K562 (cell line): ENCODE results near the gene PDE6C. TPM values are rescaled to one million over a fixed set of nuclear protein-coding genes. Genes with fewer than 3 reads are reported as not detected.

Experiments
- ATAC-seq: fragments of 200-7000 bp; cut with Tn5 transposase; 3 replicates; pipeline ENCODE4 v1.9.1; 2020; ENCODE audit warnings: moderate library complexity
- BruUV-seq: library from RNA; stranded (reverse); fragments of 400-500 nt; replicated peaks from 2 replicates; lab custom pipeline; 2021; lab: Mats Ljungman, UMichigan
- CTCF ChIA-PET: fragments of 300-600 bp; formaldehyde crosslinking; extraction: SDS; loops from one replicate; lab custom pipeline; 2021; ENCODE audit warnings: low intra/inter-chr PET ratio; lab: Yijun Ruan, JAX
- POLR2A ChIA-PET: fragments of 300-600, 350-650 bp; sonication (Branson Sonifier 250); formaldehyde crosslinking; extraction: SDS; loops from one replicate; lab custom pipeline; 2021; ENCODE audit warnings: antibody characterized with exemption, inconsistent platforms; lab: Yijun Ruan, JAX
- DNase-seq, 4 experiments: peaks; one replicate each; pipeline versions ENCODE4 v3.0.0 to v3.0.0-alpha.2; 2011 to 2018; ENCODE audit warnings: low spot score in 3 of 4, mixed read lengths in 3 of 4; ENCODE audit errors: extremely low read depth in 1 of 4
- FAIRE-seq: peaks from 2 replicates; lab custom pipeline; 2011; peaks lifted over from hg19 to GRCh38; lab: Jason Lieb, UNC
- H2AFZ ChIP-seq: 2 replicates; pipeline ENCODE4 v1.6.0; 2011; ENCODE audit warnings: low read depth, low read length, control low read depth, inconsistent platforms
- H3K27ac ChIP-seq: fragments of 200-600 bp; 3 replicates; pipeline ENCODE4 v1.8.0; 2011; ENCODE audit warnings: low read depth, mild to moderate bottlenecking, control low read depth, inconsistent platforms, low read length, moderate library complexity, mixed read lengths; ENCODE audit errors: extremely low read depth
- H3K27me3 ChIP-seq, 2 experiments: fragments of 300-600 bp in 1 of 2; 2 replicates in 1 of 2; 3 replicates in 1 of 2; pipeline versions ENCODE4 v1.6.0 to v1.8.0; 2011; ENCODE audit warnings: inconsistent platforms in 2 of 2, low read length in 2 of 2, mild to moderate bottlenecking in 1 of 2, mixed read lengths in 1 of 2, moderate library complexity in 1 of 2; ENCODE audit not compliant: control insufficient read depth in 2 of 2, insufficient read depth in 2 of 2
- H3K36me3 ChIP-seq: fragments of 300-600 bp; 3 replicates; pipeline ENCODE4 v1.8.0; 2011; ENCODE audit warnings: mild to moderate bottlenecking, low read length, inconsistent platforms; ENCODE audit not compliant: control insufficient read depth, insufficient read depth
- H3K4me1 ChIP-seq, 2 experiments: fragments of 200-600 bp in 1 of 2; replicated peaks in 1 of 2; 2 replicates in 1 of 2; 3 replicates in 1 of 2; pipeline versions ENCODE4 v1.5.1 to v1.8.0; 2011; ENCODE audit warnings: inconsistent platforms in 2 of 2, low read length in 2 of 2, mild to moderate bottlenecking in 1 of 2, mixed read lengths in 1 of 2, moderate library complexity in 1 of 2; ENCODE audit not compliant: control insufficient read depth in 2 of 2, insufficient read depth in 2 of 2
- H3K4me2 ChIP-seq: 2 replicates; pipeline ENCODE4 v1.6.1; 2011; ENCODE audit warnings: low read length, control low read depth, inconsistent platforms, mixed read lengths; ENCODE audit not compliant: insufficient read depth
- H3K4me3 ChIP-seq: fragments of 200-600 bp; sonication (generic), shearing (Covaris generic); 2 replicates; pipeline ENCODE4 v1.5.1; 2016; ENCODE audit warnings: control low read depth, inconsistent platforms
- H3K79me2 ChIP-seq: fragments of 200-600 bp; 3 replicates; pipeline ENCODE4 v1.8.0; 2011; ENCODE audit warnings: low read length, inconsistent platforms; ENCODE audit not compliant: control insufficient read depth, insufficient read depth
- H3K9ac ChIP-seq, 2 experiments: 2 replicates each; pipeline versions ENCODE4 v1.6.0 to v1.6.1; 2011; ENCODE audit warnings: low read depth in 2 of 2, low read length in 2 of 2, control low read depth in 1 of 2, inconsistent platforms in 1 of 2, mild to moderate bottlenecking in 1 of 2, mixed read lengths in 1 of 2; ENCODE audit not compliant: insufficient read depth in 1 of 2
- H3K9me1 ChIP-seq: one replicate; pipeline ENCODE4 v1.6.0; 2011; ENCODE audit warnings: inconsistent platforms, mild to moderate bottlenecking, low read length, moderate library complexity; ENCODE audit not compliant: control insufficient read depth, insufficient read depth
- H3K9me3 ChIP-seq: replicated peaks from 2 replicates; pipeline ENCODE4 v1.5.1; 2011; ENCODE audit warnings: low read depth, low read length, inconsistent platforms; ENCODE audit not compliant: control insufficient read depth, insufficient read depth
- H4K20me1 ChIP-seq: replicated peaks from 2 replicates; pipeline ENCODE4 v1.6.1; 2011; ENCODE audit warnings: low read length, inconsistent platforms, mixed read lengths; ENCODE audit not compliant: control insufficient read depth, insufficient read depth
- EHMT2 ChIP-seq: fragments of 450-650 bp; IDR thresholded peaks from 2 replicates; pipeline ENCODE4 v1.6.1; 2018; ENCODE audit warnings: antibody characterized with exemption
- ELK1 ChIP-seq: sonication (generic); formaldehyde crosslinking; IDR thresholded peaks from 2 replicates; pipeline ENCODE4 v1.8.1; 2022; ENCODE audit warnings: missing genetic modification reagents
- GATAD2B ChIP-seq: fragments of 450-650 bp; IDR thresholded peaks from 2 replicates; pipeline ENCODE4 v1.6.1; 2017; ENCODE audit warnings: mild to moderate bottlenecking, borderline replicate concordance
- ILF3 ChIP-seq: fragments of 450-650 bp; IDR thresholded peaks from 2 replicates; pipeline ENCODE4 v1.6.1; 2018; ENCODE audit warnings: antibody characterized with exemption, mild to moderate bottlenecking, moderate library complexity, borderline replicate concordance
- KAT8 ChIP-seq: fragments of 450-650 bp; IDR thresholded peaks from 2 replicates; pipeline ENCODE4 v1.6.1; 2016; ENCODE audit warnings: low read depth, mild to moderate bottlenecking
- NR2C2 ChIP-seq, 2 experiments: fragments of 200-800 bp in 1 of 2; sonication (Bioruptor generic) in 1 of 2; sonication (generic) in 1 of 2; formaldehyde crosslinking in 1 of 2; IDR thresholded peaks; 2 replicates each; pipeline versions ENCODE4 v1.6.1 to v1.8.0; 2016 to 2022; ENCODE audit warnings: mild to moderate bottlenecking in 1 of 2, missing compliant biosample characterization in 1 of 2, missing genetic modification characterization in 1 of 2, missing genetic modification reagents in 1 of 2
- POLR2H ChIP-seq: IDR thresholded peaks from 2 replicates; pipeline ENCODE4 v1.6.1; 2016; ENCODE audit warnings: missing genetic modification characterization, low read depth, mild to moderate bottlenecking, control low read depth, missing compliant biosample characterization, moderate library complexity
- SAP30 ChIP-seq: fragments of 200-600 bp; sonication (generic); IDR thresholded peaks from 2 replicates; pipeline ENCODE4 v1.6.1; 2012; ENCODE audit warnings: borderline replicate concordance, low read depth, mild to moderate bottlenecking, moderate library complexity, low read length, control low read depth, inconsistent platforms; ENCODE audit not compliant: insufficient read depth, poor library complexity, severe bottlenecking
- SMAD2 ChIP-seq: fragments of 150-350 bp; IDR thresholded peaks from 2 replicates; pipeline ENCODE4 v1.6.1; 2014; ENCODE audit warnings: low read depth, mild to moderate bottlenecking, low read length
- SMARCE1 ChIP-seq: fragments of 450-650 bp; IDR thresholded peaks from 2 replicates; pipeline ENCODE4 v1.7.1; 2016; ENCODE audit warnings: mild to moderate bottlenecking
- SPI1 ChIP-seq: IDR thresholded peaks from 2 replicates; pipeline ENCODE4 v1.6.1; 2011; ENCODE audit warnings: low read depth, low read length, control low read depth, borderline replicate concordance
- TCFL5 ChIP-seq: fragments of 250-450 bp; sonication (Bioruptor Pico); conservative IDR thresholded peaks from 2 replicates; pipeline ENCODE4 v1.6.1; 2021; ENCODE audit warnings: mild to moderate bottlenecking, moderate library complexity, matching md5 sums
- ZBTB34 ChIP-seq: fragments of 250-450 bp; sonication (Bioruptor Pico); IDR thresholded peaks from 2 replicates; pipeline ENCODE4 v1.8.0; 2021; ENCODE audit warnings: mild to moderate bottlenecking, moderate library complexity
- ZFP91 ChIP-seq: sonication (generic); formaldehyde crosslinking; IDR thresholded peaks from 2 replicates; pipeline ENCODE4 v1.8.0; 2022; ENCODE audit warnings: mild to moderate bottlenecking, missing genetic modification reagents
- ZNF274 ChIP-seq: IDR thresholded peaks from 2 replicates; pipeline ENCODE4 v1.6.1; 2011; ENCODE audit warnings: low read depth, mild to moderate bottlenecking, low read length, moderate library complexity, borderline replicate concordance
- ZNF655 ChIP-seq: fragments of 250-450 bp; sonication (Bioruptor Pico); IDR thresholded peaks from 2 replicates; pipeline ENCODE4 v1.5.0; 2021
- ZSCAN29 ChIP-seq: fragments of 450-650 bp; IDR thresholded peaks from 2 replicates; pipeline ENCODE4 v1.6.1; 2017
- whole genome bisulfite sequencing: fragments of 100-300 bp; shearing (Covaris generic); methylation state at CpG from one replicate; pipeline ENCODE4 v1.1.6; 2016; ENCODE audit warnings: low coverage, mixed read lengths; ENCODE audit not compliant: insufficient coverage; ENCODE audit errors: missing lambda C conversion rate; 5-methylcytosine and 5-hydroxymethylcytosine counted together
- in situ Hi-C: fragments of 300-500 bp; cut with MboI; formaldehyde crosslinking; loops from 4 replicates; pipeline ENCODE4 v1.15.0; 2018; ENCODE audit warnings: inconsistent platforms, mixed read lengths
- intact Hi-C: fragments of 100-400 bp; cut with micrococcal nuclease; formaldehyde crosslinking; loops from 2 replicates; pipeline ENCODE4 v1.14.2; 2022
- polyA plus RNA-seq, 8 experiments: library from polyadenylated mRNA; depleted of rRNA in 4 of 8; stranded (reverse) in 5 of 8; unstranded in 3 of 8; fragments of >200 nt; fragmentation: Nextera tagmentation in 2 of 8; fragmentation: Illumina TruSeq in 1 of 8; extraction: Ambion mirVana in 2 of 8; extraction: Trizol in 1 of 8; gene quantifications; 2 replicates each; pipeline versions ENCODE4 v1.2.1 to v1.2.3, GENCODE V29; 2011 to 2014; ENCODE audit warnings: inconsistent platforms in 1 of 8, missing spikeins in 1 of 8
- total RNA-seq, 7 experiments: library from RNA; depleted of rRNA in 6 of 7; stranded (reverse); fragments of >200 nt in 6 of 7; fragmentation: Illumina TruSeq in 2 of 7; extraction: Trizol in 2 of 7; gene quantifications; 2 replicates each; pipeline versions ENCODE4 v1.2.1 to v1.2.3, GENCODE V29; 2011 to 2021; ENCODE audit warnings: low replicate concordance in 1 of 7

The PDE6C gene
- total and polyA plus RNA-seq, 9 of the 15 experiments (the other 6 are each of a cell fraction or from before 2014, with no cell fraction given), result not detected

GRCh38 chr10:93593749-93594148 is 18.6 kb upstream of the PDE6C start:
- Histone ChIP-seq H3K4me3 (no peak overlapping the region), H3K36me3 (no peaks in the 10 kb centered on the region), H2AFZ (no peak overlapping the region), H3K9me1 (no peaks in the 10 kb centered on the region), H3K27ac (no peak overlapping the region), H3K27me3 (peaks cover 0 to 11% of the 10 kb centered on the region in 2 experiments; a peak in 2 of 5 replicates), H4K20me1 (no peaks in the 10 kb centered on the region), H3K4me2 (no peak overlapping the region), H3K4me1 (no peaks in the 10 kb centered on the region; a peak in 1 of 5 replicates), H3K79me2 (no peaks in the 10 kb centered on the region), H3K9ac (no peak overlapping the region; a peak in 1 of 4 replicates), H3K9me3 (no peaks in the 10 kb centered on the region)
- ChIA-PET CTCF (no interaction called here), POLR2A (no interaction called here)
- in situ Hi-C loops (no loop called here), intact Hi-C loops (no loop called here)
- WGBS, result 6% methylated on average over 17 of the region's 18 CpGs
- ATAC-seq, result no peak
- no peak for FAIRE-seq
- BruUV-seq, result no TSS peak
- no peak for TF ChIP-seq ILF3
- no peak for TF ChIP-seq ZNF274
- TF ChIP-seq ZFP91, result no peak
- no peak for TF ChIP-seq GATAD2B
- TF ChIP-seq SMAD2, result no peak
- no peak for TF ChIP-seq TCFL5 (CRISPR knock-in tag)
- no peak for TF ChIP-seq ZNF655 (CRISPR knock-in tag)
- no peak for TF ChIP-seq NR2C2 (CRISPR knock-in tag; IDR thresholded peaks at IDR 0.05)
- TF ChIP-seq NR2C2 (tag; IDR thresholded peaks at IDR 0.05), result no peak
- no peak for TF ChIP-seq POLR2H (tag)
- no peak for TF ChIP-seq ZSCAN29
- no peak for TF ChIP-seq SMARCE1
- TF ChIP-seq ELK1 (CRISPR knock-in tag), result no peak
- no peak for TF ChIP-seq EHMT2
- TF ChIP-seq SAP30, result no peak
- no peak for TF ChIP-seq ZBTB34
- TF ChIP-seq SPI1, result no peak
- TF ChIP-seq KAT8, result no peak
- no peak for DNase-seq
